GM12878 (cell line): ENCODE results near the gene ZNF512B. TPM values are rescaled to one million over a fixed set of nuclear protein-coding genes. Genes with fewer than 3 reads are reported as not detected.
A peak's percentile ranks its signal among the peaks of the same experiment; 100 is the strongest.

Experiments used
- ASH2L ChIP-seq: fragments of 300-600, 200-600 bp; sonication (generic); IDR thresholded peaks from 2 replicates; pipeline ENCODE4 v1.6.1; 2017; ENCODE audit warnings: low read depth, mild to moderate bottlenecking, borderline replicate concordance
- BHLHE40 ChIP-seq, 2 experiments: fragments of 450-650 bp in 1 of 2; IDR thresholded peaks; 2 replicates each; pipeline ENCODE4 v1.6.1; 2011 to 2017; ENCODE audit warnings: low read depth in 2 of 2, borderline replicate concordance in 1 of 2, improper control_type of control experiment in 1 of 2, low read length in 1 of 2, mild to moderate bottlenecking in 1 of 2
- CEBPZ ChIP-seq: fragments of 150-350 bp; IDR thresholded peaks from 2 replicates; pipeline ENCODE4 v1.6.1; 2016; ENCODE audit warnings: low read depth, low read length
- HCFC1 ChIP-seq: fragments of 150-350 bp; IDR thresholded peaks from 2 replicates; pipeline ENCODE4 v1.6.1; 2014; ENCODE audit warnings: low read length
- LARP7 ChIP-seq: fragments of 450-650 bp; IDR thresholded peaks from 2 replicates; pipeline ENCODE4 v1.6.1; 2017; ENCODE audit warnings: mild to moderate bottlenecking
- NBN ChIP-seq: fragments of 450-650 bp; IDR thresholded peaks from 2 replicates; pipeline ENCODE4 v1.6.1; 2016
- NKRF ChIP-seq: fragments of 450-650 bp; conservative IDR thresholded peaks from 2 replicates; pipeline ENCODE4 v1.6.1; 2017; ENCODE audit warnings: mild to moderate bottlenecking, moderate library complexity
- NRF1 ChIP-seq: conservative IDR thresholded peaks from 2 replicates; pipeline ENCODE4 v1.6.1; 2011; ENCODE audit warnings: mild to moderate bottlenecking, low read depth, low read length, improper control_type of control experiment
- PAX5 ChIP-seq: IDR thresholded peaks from 2 replicates; pipeline ENCODE4 v1.6.1; 2011; ENCODE audit warnings: low read depth, low read length, borderline replicate concordance
- POLR2AphosphoS5 ChIP-seq: IDR thresholded peaks from 2 replicates; pipeline ENCODE4 v1.6.1; 2011; ENCODE audit warnings: mild to moderate bottlenecking, low read length, inconsistent platforms
- RAD51 ChIP-seq: fragments of 450-650 bp; IDR thresholded peaks from 2 replicates; pipeline ENCODE4 v1.6.1; 2016; ENCODE audit warnings: moderate library complexity, mild to moderate bottlenecking, inconsistent platforms
- RCOR1 ChIP-seq: conservative IDR thresholded peaks from 2 replicates; pipeline ENCODE4 v1.6.1; 2012; ENCODE audit warnings: low read depth, low read length, improper control_type of control experiment
- SIN3A ChIP-seq: IDR thresholded peaks from 2 replicates; pipeline ENCODE4 v1.6.1; 2012; ENCODE audit warnings: low read depth, low read length, improper control_type of control experiment
- SIX5 ChIP-seq: IDR thresholded peaks from 2 replicates; pipeline ENCODE4 v1.6.1; 2011; ENCODE audit warnings: mild to moderate bottlenecking, low read depth, low read length, moderate library complexity; ENCODE audit not compliant: severe bottlenecking
- SPI1 ChIP-seq: IDR thresholded peaks from 2 replicates; pipeline ENCODE4 v1.6.1; 2011; ENCODE audit warnings: low read depth, mild to moderate bottlenecking, low read length, moderate library complexity, borderline replicate concordance; ENCODE audit not compliant: insufficient read depth
- STAT1 ChIP-seq: fragments of 450-650 bp; conservative IDR thresholded peaks from 2 replicates; pipeline ENCODE4 v1.6.1; 2014; ENCODE audit warnings: antibody characterized with exemption, mild to moderate bottlenecking
- ZNF384 ChIP-seq: IDR thresholded peaks from 2 replicates; pipeline ENCODE4 v1.6.1; 2012; ENCODE audit warnings: low read depth, mild to moderate bottlenecking, low read length, improper control_type of control experiment, borderline replicate concordance
- ZNF622 ChIP-seq: fragments of 450-650 bp; IDR thresholded peaks from 2 replicates; pipeline ENCODE4 v1.6.1; 2017; ENCODE audit warnings: mild to moderate bottlenecking, inconsistent platforms
- polyA plus RNA-seq, 11 experiments: library from polyadenylated mRNA; depleted of rRNA in 4 of 11; unstranded in 6 of 11; stranded (reverse) in 5 of 11; fragments of >200 nt; fragmentation: Nextera tagmentation in 4 of 11; fragmentation: Illumina TruSeq in 1 of 11; extraction: Ambion mirVana in 4 of 11; extraction: Trizol in 1 of 11; gene quantifications; 1 replicate in 1 of 11; 2 replicates in 10 of 11; pipeline versions ENCODE4 v1.2.1 to v1.2.3, GENCODE V29; 2011 to 2016; ENCODE audit warnings: inconsistent platforms in 2 of 11, missing spikeins in 2 of 11, low read depth in 1 of 11
- total RNA-seq, 4 experiments: library from RNA; depleted of rRNA in 3 of 4; stranded (reverse); fragments of >200 nt in 3 of 4; fragmentation: Illumina TruSeq in 1 of 4; extraction: Trizol in 1 of 4; gene quantifications; 2 replicates each; pipeline versions ENCODE4 v1.2.1 to v1.2.3, GENCODE V29; 2013 to 2021
- TF ChIP-seq, protein P1 (sequence below): fragments of 450-650 bp; formaldehyde crosslinking; IDR thresholded peaks from 2 replicates; pipeline ENCODE4 v1.4.0; 2020; ENCODE audit warnings: mild to moderate bottlenecking, moderate library complexity

ZNF512B gene
- total and polyA plus RNA-seq, 10 of the 15 experiments (the other 5 are each of a cell fraction or from before 2014, with no cell fraction given) = 0.06 to 23.9 (median 4.0) TPM

DNA sequence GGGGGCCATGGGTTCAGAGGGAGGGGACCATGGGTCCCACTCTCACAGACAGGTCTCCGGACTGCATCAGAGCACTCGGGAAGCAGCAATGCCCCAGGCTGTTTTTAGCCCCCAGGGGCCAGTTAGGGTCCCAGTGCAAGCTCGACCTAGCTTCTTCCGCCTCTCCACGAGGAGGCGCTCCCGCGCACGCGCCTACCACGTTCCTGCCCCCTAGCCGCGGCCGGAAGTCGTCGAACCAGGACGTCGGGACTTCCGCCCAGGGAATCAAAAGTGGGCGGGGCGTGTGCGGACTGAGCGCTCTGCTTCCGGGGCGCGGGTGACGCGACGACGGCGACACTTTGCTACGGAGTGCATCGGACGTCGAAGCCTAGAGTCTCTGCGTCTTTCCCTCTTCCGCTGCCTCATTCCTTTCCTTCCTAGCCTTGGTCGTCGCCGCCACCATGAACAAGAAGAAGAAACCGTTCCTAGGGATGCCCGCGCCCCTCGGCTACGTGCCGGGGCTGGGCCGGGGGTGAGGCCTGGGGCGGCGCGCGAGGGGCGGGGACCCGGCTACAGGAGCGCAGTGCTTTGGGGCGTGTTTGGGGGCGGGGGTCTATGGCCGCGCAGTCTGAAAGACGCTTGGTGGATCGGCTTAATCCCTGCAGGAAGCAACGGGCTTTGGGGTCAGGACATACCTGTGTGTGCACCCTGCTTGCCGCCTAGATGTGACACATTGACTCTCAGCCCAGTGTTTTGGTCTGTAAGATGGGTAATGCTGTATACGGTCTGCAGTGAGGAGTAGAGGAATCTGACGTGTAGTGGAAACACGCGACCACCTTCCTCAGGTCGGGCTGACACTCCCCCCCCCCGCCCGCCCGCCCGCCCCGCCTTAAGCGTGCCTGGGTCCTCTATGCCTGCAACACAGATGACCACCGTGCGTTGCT is 11.3 kb upstream of the ZNF512B start, which contains the start of gene PRPF6 (continued):
- TF ChIP-seq NBN (peak; percentile 78), SPI1 (peak; percentile 60; the same call in 1 of the 2 replicates), NKRF (peak; percentile 83), RCOR1 (peak; percentile 68; the same call in 1 of the 2 replicates), NRF1 (peak; percentile 39), ZNF622 (no peak), STAT1 (no peak), ZNF384 (no peak), ASH2L (0 out of 2 replicates have a peak, but pooled peaks have one; percentile 41), CEBPZ (no peak), BHLHE40 (IDR thresholded peaks at IDR 0.05; ENCODE audit: borderline replicate concordance in 1 of 2, low read depth in 2 of 2, low read length in 1 of 2) (peak; percentile 79 to 88), HCFC1 (peak; percentile 84), PAX5 (peak; percentile 44; the same call in 1 of the 2 replicates), SIN3A (peak; percentile 90), RAD51 (no peak), SIX5 (peak; percentile 62), LARP7 (no peak; the same call in none of the 2 replicates), POLR2AphosphoS5 (peak; percentile 45; the same call in 1 of the 2 replicates)
- TF ChIP-seq, protein P1, sequence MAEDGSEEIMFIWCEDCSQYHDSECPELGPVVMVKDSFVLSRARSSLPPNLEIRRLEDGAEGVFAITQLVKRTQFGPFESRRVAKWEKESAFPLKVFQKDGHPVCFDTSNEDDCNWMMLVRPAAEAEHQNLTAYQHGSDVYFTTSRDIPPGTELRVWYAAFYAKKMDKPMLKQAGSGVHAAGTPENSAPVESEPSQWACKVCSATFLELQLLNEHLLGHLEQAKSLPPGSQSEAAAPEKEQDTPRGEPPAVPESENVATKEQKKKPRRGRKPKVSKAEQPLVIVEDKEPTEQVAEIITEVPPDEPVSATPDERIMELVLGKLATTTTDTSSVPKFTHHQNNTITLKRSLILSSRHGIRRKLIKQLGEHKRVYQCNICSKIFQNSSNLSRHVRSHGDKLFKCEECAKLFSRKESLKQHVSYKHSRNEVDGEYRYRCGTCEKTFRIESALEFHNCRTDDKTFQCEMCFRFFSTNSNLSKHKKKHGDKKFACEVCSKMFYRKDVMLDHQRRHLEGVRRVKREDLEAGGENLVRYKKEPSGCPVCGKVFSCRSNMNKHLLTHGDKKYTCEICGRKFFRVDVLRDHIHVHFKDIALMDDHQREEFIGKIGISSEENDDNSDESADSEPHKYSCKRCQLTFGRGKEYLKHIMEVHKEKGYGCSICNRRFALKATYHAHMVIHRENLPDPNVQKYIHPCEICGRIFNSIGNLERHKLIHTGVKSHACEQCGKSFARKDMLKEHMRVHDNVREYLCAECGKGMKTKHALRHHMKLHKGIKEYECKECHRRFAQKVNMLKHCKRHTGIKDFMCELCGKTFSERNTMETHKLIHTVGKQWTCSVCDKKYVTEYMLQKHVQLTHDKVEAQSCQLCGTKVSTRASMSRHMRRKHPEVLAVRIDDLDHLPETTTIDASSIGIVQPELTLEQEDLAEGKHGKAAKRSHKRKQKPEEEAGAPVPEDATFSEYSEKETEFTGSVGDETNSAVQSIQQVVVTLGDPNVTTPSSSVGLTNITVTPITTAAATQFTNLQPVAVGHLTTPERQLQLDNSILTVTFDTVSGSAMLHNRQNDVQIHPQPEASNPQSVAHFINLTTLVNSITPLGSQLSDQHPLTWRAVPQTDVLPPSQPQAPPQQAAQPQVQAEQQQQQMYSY = no peak
